DOHH2 (cell line): ENCODE data around the gene TOB1.
"Not testable (repeated sequence)": the region's sequence is repeated elsewhere in the genome, so short reads cannot be mapped to it uniquely, and the experiment has no call there.

Experiments
- H3F3A ChIP-seq: fragments of 200-600 bp; sonication (generic), shearing (Covaris generic); 2 replicates; pipeline ENCODE4 v1.6.0; 2016; ENCODE audit warnings: antibody characterized with exemption, mild to moderate bottlenecking; ENCODE audit not compliant: control insufficient read depth, insufficient read depth
- H3K27ac ChIP-seq: fragments of 200-600 bp; sonication (generic); 2 replicates; pipeline ENCODE4 v1.5.1; 2014; ENCODE audit warnings: low read depth, mild to moderate bottlenecking, low read length, moderate library complexity
- H3K27me3 ChIP-seq: fragments of 200-600 bp; sonication (generic); 2 replicates; pipeline ENCODE4 v1.6.1; 2014; ENCODE audit warnings: mild to moderate bottlenecking, low read length, mixed read lengths; ENCODE audit not compliant: control insufficient read depth
- H3K36me3 ChIP-seq: fragments of 200-600 bp; sonication (generic); 2 replicates; pipeline ENCODE4 v1.6.1; 2014; ENCODE audit warnings: mild to moderate bottlenecking, low read length, moderate library complexity, mixed read lengths; ENCODE audit not compliant: control insufficient read depth
- H3K4me1 ChIP-seq: fragments of 200-600 bp; sonication (generic); 2 replicates; pipeline ENCODE4 v1.6.1; 2014; ENCODE audit warnings: mild to moderate bottlenecking, low read length, mixed read lengths; ENCODE audit not compliant: control insufficient read depth
- H3K4me2 ChIP-seq: fragments of 200-600 bp; sonication (generic); 2 replicates; pipeline ENCODE4 v1.6.0; 2014; ENCODE audit warnings: mild to moderate bottlenecking, low read length, moderate library complexity
- H3K4me3 ChIP-seq: fragments of 200-600 bp; sonication (generic); 2 replicates; pipeline ENCODE4 v1.5.1; 2014; ENCODE audit warnings: mild to moderate bottlenecking, low read length, mixed read lengths
- H3K79me2 ChIP-seq: fragments of 200-600 bp; sonication (generic); 2 replicates; pipeline ENCODE4 v1.6.1; 2014; ENCODE audit warnings: mild to moderate bottlenecking, low read length, mixed read lengths; ENCODE audit not compliant: control insufficient read depth
- H3K9me2 ChIP-seq: fragments of 200-600 bp; sonication (generic); replicated peaks from 2 replicates; pipeline ENCODE4 v1.6.1; 2014; ENCODE audit warnings: mild to moderate bottlenecking, low read length, mixed read lengths; ENCODE audit not compliant: control insufficient read depth
- H3K9me3 ChIP-seq: fragments of 200-600 bp; sonication (generic); 2 replicates; pipeline ENCODE4 v1.6.1; 2014; ENCODE audit warnings: antibody characterized with exemption, low read length, mixed read lengths; ENCODE audit not compliant: control insufficient read depth, insufficient read depth
- H4K20me1 ChIP-seq: fragments of 200-600 bp; sonication (generic); 2 replicates; pipeline ENCODE4 v1.6.0; 2014; ENCODE audit warnings: low read depth, mild to moderate bottlenecking, antibody characterized with exemption, low read length, moderate library complexity; ENCODE audit not compliant: control insufficient read depth, insufficient read depth
- CTCF ChIP-seq: fragments of 200-600 bp; sonication (generic); IDR thresholded peaks from one replicate; pipeline ENCODE4 v1.5.1; 2014; ENCODE audit warnings: antibody characterized with exemption, mild to moderate bottlenecking, low read depth, low read length; ENCODE audit not compliant: poor library complexity, severe bottlenecking
- EZH2phosphoT487 ChIP-seq: fragments of 200-600 bp; sonication (generic); IDR thresholded peaks from 2 replicates; pipeline ENCODE4 v1.6.1; 2017; ENCODE audit warnings: borderline replicate concordance, mild to moderate bottlenecking, antibody characterized with exemption, low read length, moderate library complexity, mixed read lengths

Gene TOB1

GRCh38 chr17:50861822-50862528, 4.2 kb downstream of the TOB1 start:
- no peak overlapping the region for H3K27ac ChIP-seq
- H3K9me3 ChIP-seq: no peaks in the 10 kb centered on the region
- no peaks in the 10 kb centered on the region for H3K9me2 ChIP-seq
- H3K27me3 ChIP-seq: no peaks in the 10 kb centered on the region
- no peak overlapping the region for H3K4me3 ChIP-seq
- H4K20me1 ChIP-seq: peaks cover 11% of the 10 kb centered on the region
- H3F3A ChIP-seq: peaks cover 5% of the 10 kb centered on the region
- peaks cover 29% of the 10 kb centered on the region for H3K36me3 ChIP-seq
- no peak overlapping the region for H3K4me2 ChIP-seq
- H3K79me2 ChIP-seq: peaks cover 34% of the 10 kb centered on the region
- TF ChIP-seq CTCF (no peak), EZH2phosphoT487 (no peak)
- H3K4me1 ChIP-seq: peaks cover 14% of the 10 kb centered on the region

GRCh38 chr17:50861334-50861676, 4.8 kb downstream of the TOB1 start:
- peaks cover 3% of the 10 kb centered on the region for H3F3A ChIP-seq
- no peaks in the 10 kb centered on the region for H3K9me3 ChIP-seq
- H3K27me3 ChIP-seq: no peaks in the 10 kb centered on the region
- H4K20me1 ChIP-seq: peaks cover 11% of the 10 kb centered on the region
- no peak overlapping the region for H3K4me2 ChIP-seq
- H3K36me3 ChIP-seq: peaks cover 27% of the 10 kb centered on the region
- no peak overlapping the region for H3K27ac ChIP-seq
- H3K79me2 ChIP-seq: peaks cover 33% of the 10 kb centered on the region
- no peaks in the 10 kb centered on the region for H3K9me2 ChIP-seq
- TF ChIP-seq CTCF (no peak), EZH2phosphoT487 (no peak)
- peaks cover 14% of the 10 kb centered on the region for H3K4me1 ChIP-seq
- no peak overlapping the region for H3K4me3 ChIP-seq

GRCh38 chr17:50859727-50860126, 6.4 kb downstream of the TOB1 start:
- H3K4me2 ChIP-seq: not testable (repeated sequence)

GRCh38 chr17:50858486-50859225, 7.5 kb downstream of the TOB1 start:
- peaks cover 3% of the 10 kb centered on the region for H3F3A ChIP-seq
- TF ChIP-seq CTCF (no peak), EZH2phosphoT487 (no peak)
- peaks cover 2% of the 10 kb centered on the region for H4K20me1 ChIP-seq
- peaks cover 9% of the 10 kb centered on the region for H3K79me2 ChIP-seq
- H3K4me3 ChIP-seq: no peak overlapping the region
- H3K27ac ChIP-seq: no peak overlapping the region
- no peak overlapping the region for H3K4me2 ChIP-seq
- H3K9me2 ChIP-seq: no peaks in the 10 kb centered on the region
- peaks cover 1% of the 10 kb centered on the region; the same call in 1 of the 2 replicates for H3K4me1 ChIP-seq
- no peaks in the 10 kb centered on the region for H3K9me3 ChIP-seq
- peaks cover 25% of the 10 kb centered on the region for H3K36me3 ChIP-seq
- H3K27me3 ChIP-seq: peaks cover 3% of the 10 kb centered on the region

More at GRCh38 chr17:50859727-50860126, 6.4 kb downstream of the TOB1 start:
- not testable (repeated sequence) for H3K4me3 ChIP-seq, H3K27me3 ChIP-seq, H3K27ac ChIP-seq, H3K9me3 ChIP-seq, H3K9me2 ChIP-seq, H3F3A ChIP-seq
- Histone ChIP-seq H4K20me1 (peaks cover 11% of the 10 kb centered on the region), H3K4me1 (peaks cover 12% of the 10 kb centered on the region), H3K79me2 (peaks cover 20% of the 10 kb centered on the region), H3K36me3 (peaks cover 27% of the 10 kb centered on the region)
